Stimulated activated CD8-positive, alpha-beta memory T cell treated with anti-CD3 and anti-CD28 coated beads, Interleukin-15, amount 100 ng/mL, for 4 hours (primary cell): Measurements from ENCODE around the gene HOXC5.

Source experiments
- DNase-seq, 2 donors: peaks; one replicate each; pipeline ENCODE4 v3.0.0-alpha.2; 2020; ENCODE audit warnings: low read depth in 2 of 2

Gene HOXC5

DNA sequence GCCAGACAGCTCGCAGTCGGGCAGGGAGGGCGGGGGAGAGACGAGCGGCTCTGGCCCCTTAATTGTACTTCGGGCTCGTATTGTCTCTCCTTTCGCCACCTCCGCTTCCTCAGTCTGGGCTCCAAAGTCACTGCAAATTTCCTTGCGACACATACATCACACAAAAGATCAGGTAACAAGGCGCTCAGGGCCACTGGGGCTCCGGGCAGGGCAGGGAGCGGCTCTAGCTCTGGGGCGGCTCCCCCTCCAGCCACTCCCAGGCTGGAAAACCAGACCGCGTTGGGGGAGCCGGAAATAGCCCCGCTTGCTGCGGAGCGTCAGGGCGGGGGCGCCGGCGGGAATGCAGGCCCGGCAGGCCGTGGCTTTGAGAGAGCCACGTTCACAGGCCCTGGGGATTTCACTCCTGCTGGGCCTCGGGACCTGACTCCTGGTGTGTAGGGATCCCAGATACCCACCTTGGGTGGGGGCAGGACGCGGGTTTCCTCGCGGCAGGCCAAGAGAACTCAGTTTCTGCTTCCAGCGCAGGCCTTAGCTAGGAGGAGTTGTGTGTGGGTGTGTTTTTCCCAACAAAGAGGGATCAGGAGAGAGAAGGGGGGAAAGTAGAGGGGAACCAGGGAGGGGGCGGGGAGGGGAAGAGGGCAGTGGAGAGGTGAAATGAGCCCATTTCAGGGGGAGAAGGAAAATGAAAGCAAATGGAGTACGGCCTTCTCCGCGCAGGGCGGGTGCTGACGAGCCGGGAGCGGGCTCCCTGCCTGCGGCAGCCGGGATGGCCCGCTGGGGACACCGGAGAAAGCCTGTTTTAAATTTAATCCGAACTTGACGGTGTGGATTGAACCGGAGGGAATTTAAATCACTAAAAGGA is 37.2 kb upstream of the HOXC5 start:
- DNase-seq = no peak

DNA sequence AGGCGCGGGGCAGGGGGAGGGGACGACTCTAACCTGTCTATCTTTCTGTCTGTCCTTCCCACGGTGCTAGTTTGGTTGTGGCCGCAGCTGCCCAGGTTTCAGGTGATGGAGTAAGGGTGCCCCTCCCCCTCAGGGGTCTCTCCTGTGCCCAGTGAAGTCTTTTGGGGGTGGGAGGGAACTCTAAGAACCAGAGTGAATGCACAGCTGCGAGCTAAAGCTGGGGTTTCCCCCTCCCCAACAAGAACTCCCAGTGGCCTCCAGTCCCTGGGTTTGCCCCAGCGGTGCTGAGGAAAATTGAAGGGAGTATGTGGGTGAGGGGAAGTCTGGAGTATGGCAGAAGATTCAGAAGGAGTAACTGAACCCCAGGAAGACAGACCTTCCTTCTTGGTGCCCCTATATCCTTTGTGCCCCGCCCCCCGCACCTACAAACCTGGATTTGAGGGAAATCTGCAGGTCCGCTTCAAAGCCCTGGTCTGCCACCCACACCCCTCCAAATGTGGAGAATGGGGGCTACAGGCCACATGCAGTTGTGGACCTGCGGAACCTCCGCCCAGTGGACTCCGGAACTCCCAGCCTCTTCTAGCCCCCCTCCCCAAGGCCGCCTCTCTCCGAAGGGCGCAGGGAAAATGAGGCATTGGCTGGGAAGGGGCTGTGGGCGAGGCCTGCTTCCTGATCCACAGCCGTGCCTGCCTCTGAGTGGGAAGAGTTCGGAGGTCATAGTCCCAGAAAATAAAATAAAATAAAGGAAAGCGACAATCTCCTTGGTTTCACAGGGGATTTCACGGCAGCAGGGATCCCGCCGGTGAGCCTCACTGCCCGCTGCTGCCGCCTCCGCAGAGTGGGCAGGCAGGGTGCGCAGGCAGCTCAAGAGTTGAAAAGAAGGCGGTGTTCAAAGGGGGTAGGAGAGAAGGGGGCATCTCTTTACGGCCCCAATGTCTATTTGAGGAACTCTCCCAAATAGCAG is 36.3 kb upstream of the HOXC5 start:
- no peak for DNase-seq

DNA sequence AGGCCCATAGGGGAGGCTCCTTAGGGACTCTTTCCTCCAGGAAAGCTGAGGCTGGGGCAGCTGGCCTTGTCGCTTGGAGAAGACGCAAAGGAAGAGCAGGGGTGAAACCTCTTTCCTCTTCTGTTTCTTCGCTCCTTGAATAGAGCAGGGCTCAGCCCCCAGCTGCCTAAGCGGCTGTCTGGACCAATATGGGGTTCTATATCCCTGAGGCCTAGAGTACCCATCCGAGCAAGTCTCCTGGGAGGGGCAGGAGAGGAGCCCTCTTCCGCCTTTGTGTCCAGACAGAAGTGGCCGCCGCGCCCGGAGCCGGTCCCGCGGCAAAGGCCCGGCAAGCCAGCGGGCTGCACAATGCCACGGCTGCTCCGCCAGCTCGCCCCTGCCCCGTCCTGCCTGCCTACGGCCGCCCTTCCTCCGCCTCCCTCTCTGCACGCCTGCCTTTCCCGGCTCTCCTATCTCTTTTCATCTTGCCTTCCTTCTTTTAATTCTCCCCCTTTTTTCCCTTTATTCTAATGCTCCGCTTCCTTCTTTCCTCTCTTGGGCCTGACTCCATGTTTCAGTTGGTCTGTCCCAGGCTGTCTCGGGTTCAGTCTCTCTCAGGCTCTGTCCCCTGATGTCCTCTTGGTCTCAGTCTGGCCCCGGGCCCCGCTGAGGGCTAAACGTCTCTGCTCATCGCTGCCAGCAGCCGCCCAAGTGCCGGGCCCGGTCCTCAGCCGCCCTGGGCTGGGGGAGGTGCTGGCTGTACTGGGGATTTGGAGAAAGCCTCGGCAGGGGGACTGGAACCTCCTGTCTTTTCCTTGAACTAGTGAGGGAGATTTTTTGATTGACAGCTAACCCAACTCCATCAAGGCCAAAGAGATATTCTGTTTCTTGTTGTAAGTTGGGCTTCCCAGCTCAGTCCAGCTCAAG is 35.4 kb upstream of the HOXC5 start:
- no peak for DNase-seq

DNA sequence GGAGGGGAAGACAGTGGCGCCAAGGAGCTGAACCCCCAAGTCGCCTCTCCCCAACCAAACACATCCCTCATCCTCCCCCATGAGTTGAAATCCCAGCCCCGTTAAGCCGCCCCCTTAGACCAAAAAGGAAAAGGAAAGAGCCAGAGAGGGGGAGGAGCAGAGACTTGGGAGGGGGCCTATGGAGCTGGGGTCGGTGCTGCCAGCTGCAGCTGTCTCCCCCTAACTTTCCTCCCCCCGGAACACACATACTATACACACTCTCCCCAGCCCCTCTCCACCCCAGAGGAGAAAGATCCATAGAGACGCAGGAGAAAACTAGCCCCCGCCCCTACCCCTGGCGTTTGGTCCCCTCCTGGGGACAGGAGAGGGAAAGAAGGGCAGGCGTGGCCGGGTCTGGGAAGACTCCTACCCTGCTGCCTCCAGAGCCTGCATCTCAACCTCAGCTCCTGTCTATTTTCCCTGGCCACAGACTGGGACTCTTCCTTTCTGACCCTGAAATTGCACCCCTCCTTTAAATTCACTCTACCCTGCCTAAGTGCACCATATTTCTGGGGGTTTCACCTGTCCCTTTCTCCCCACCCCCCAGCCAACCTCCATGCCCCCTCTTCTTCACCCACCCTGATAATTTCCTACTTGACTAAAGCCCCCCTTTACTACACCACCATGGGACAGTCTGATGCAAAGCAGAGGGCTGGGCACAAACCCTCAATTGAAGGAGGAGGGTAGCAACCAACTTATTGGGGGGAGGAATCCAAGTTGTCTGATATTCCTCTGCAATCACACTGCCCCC is 34.5 kb upstream of the HOXC5 start:
- no peak for DNase-seq

DNA sequence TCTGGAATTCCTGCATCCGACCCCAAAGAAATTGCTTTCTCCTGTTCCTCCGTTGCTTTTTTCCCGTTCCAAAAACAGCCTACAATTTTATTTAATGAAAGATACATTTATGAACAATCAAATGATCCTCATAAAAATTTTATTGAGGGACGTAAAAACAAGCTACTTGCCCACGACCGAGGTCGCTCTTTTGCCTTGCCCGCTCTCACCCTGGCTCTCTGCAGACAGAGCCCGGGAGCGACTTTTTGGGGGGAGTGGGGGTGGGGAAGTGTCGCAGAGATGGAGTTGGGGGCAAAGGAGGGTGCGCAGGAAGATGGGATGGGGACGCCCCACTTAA is 34.0 kb upstream of the HOXC5 start:
- DNase-seq = no peak

DNA sequence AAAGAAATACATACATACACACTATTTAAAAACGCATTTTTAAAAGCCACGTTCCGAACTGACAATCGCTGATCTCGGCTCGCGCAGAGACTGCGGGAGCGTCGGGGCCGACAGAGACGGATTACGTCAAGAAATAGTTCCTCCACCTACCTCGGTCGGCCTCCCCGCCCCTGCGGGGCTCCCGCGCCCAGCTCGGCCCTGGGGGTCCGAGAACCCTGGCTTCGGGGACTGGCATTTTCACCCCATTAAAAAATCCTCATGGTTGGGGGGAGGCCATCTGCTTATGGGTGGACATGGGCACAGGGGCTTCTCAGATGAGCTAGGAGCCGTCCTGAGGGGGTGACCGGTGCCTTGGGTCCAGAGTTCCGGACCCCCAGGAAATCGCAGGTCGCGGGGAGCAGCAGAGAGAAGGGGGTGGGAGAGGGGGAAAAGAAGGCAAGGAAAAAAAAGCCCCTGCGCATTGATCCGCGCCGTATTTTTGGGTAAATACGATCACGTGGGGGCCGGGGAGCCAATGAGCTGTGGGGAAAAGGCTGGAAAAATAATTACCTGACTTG is 33.2 kb upstream of the HOXC5 start:
- DNase-seq = no peak

DNA sequence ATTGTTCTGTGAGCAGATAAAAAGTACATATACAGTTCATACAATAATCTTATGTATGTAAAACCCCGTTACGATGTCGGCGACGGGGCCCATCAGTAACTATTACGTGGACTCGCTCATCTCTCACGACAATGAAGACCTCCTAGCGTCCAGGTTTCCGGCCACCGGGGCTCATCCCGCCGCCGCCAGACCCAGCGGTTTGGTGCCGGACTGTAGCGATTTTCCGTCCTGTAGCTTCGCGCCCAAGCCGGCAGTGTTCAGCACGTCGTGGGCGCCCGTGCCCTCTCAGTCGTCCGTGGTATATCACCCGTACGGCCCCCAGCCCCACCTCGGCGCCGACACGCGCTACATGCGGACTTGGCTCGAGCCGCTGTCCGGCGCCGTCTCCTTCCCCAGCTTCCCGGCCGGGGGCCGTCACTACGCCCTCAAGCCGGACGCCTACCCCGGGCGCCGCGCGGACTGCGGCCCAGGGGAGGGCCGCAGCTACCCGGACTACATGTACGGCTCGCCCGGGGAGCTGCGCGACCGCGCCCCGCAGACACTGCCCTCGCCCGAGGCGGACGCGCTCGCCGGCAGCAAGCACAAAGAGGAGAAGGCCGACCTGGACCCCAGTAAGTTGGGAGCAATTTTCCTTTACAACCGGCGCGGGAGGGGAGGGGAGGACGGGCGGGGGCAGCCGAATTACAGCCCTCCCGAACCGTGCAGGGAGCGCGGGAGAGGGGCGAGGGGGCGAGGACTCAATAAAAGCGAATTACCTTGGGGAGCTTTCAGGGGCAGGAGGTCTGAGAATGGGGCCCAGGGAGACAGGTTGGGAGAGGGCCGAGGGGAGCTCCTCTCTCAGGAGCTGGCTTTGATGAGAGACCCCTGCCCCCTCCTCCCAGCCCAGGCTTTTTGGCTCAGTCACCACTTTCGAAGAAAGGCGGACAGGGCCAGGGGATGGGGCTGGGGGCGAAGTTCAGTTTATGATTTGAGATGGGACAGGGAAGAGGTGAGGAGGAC is 32.4 kb upstream of the HOXC5 start, which contains the start of gene HOXC9:
HOXC9 (plus strand) TSS at position 46 of the 999 bp plus-strand sequence; CDS start at position 74, 28 bp downstream.
- DNase-seq = no peak

DNA sequence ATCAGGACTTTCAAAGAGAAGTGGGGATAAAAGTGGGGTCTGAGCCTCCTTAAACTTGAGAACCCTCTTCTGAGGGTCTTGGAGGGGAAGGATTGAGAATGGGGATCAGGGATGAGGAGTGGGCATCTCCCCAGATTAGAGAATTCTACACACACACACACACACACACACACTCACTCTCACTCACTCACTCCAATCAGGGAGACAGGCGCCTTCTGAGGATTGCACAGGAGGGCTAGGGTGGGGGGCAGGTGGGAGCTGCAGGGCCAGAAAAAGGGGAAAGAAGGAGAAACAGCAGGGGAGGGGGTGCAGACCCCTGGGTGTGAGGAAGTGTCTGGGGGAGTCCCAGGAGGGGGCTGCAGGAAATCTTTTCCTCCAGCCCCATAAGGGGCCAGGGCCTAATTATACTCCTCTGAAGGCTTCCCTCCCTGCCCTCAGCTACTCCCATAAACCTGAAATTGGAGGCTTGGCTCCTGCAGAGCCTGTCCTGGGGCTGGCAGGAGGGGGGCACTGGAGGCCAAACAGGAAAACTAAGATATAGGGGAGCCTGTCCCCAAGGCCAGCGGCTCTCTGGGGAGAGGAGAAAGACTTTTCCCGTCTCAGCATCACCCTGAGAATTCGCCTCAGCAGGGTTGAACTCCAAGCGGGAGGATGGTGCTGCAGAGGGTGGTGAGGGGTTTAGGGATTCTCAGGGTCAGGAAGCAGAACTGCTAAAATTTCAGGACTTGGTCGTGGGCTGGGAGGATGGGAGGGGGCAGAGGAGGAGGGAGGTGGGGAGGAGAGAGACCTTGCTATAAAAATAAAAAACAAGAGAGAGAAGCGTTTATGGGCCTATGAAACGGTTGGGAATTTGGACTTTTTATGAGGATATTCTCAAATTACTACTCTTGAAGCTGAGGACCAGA is 31.3 kb upstream of the HOXC5 start:
- DNase-seq = no peak

DNA sequence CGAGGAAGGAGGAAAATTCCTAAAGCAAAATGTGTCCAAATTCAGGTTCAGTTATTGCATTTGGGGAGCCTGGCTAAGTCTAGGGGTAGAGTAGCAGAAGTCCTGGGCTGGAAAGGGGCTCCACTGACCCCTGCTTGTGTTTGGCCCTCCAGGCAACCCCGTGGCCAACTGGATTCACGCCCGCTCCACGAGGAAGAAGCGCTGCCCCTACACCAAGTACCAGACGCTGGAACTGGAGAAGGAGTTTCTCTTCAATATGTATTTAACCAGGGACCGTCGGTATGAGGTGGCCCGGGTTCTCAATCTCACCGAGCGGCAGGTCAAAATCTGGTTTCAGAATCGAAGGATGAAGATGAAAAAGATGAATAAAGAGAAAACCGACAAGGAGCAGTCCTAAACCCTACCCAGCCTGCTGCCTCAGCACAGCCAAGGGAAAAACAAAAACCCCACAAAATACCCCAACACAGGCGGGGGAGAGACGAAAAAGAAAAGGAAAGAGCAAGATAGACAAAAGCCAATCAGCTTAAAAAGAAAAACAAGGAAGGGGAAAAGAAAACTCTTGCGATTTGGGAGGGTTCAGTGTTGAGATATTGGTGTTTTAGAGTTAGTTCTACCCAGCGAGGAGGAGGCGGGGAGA is 30.5 kb upstream of the HOXC5 start:
- DNase-seq = no peak

DNA sequence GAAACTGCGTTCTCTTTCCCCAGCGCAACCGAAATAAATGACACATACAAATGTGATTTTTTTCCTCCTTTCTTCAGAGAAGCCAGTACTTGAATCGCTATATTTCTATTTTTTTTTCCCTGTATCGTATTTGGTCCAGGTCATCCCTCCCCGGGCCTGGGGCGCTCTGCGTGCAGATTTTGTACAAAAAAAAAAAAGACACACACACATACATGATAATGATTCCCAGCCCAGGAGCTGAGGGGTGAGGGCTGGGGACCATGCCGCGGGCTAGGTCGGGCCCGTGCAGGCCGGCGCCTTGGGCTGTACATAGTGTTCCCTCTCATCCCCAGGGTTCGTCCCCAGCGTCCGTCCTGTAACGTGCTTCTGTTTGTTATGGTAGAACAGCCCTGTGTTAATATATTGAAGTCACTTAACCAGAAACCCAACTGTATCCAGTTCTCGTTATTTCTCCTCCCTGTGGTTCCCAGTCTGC is 29.9 kb upstream of the HOXC5 start:
- no peak for DNase-seq

DNA sequence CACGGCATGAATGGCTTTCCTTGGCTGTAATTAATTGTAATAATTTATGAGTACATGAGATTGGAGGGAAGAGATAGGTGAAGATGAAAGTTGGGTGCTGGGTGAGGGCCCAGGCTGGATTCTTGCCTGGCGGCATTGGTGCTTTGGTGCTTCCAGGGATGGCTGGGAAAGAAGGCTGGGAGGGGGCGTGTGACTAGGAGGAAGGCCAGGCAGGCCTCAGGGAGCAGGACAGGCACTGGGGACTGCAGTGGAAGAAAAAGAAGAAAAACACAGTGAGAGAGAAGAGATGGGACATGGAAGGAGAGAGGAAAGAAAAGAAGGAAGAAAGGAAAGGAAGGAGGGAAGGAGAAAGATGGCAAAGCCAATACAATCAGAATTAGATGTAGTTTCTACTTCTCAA is 29.2 kb upstream of the HOXC5 start:
- DNase-seq = no peak

DNA sequence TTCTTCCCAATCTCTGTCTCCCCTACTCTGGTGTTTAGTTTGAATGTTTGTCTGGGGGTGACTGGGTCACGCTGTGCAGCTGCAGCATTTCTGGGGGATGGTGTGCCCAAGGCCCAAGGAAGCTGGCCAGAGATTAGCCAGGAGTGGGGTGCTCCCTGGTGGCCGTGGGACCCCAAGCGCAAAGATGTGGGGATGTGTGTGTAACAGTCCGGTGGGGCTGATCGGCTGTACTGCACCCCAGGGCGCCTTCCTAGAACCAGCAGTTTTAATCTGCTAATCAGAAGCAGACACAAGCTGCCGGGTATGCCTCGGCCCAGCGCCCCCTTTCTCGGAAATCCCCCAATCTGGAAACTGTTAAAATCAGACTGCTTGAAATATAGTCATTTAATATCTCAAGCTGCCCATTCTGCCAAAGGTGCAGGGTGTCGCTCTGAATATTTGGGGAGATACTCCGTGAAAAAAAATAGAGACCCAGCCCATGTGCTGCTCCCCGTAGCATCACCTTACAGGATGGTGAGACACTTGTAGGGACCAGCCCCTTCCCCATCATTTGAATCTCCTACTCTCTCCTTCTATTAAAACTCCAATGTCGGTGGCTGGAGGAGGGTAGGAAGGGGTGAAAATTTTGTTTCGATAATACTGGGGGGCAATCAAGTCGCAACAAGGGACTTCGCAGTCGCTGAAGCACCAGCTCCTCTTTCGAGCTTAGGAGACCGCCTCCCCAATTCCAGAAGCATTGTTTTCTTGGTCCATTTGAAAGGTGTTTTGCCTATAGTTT is 28.6 kb upstream of the HOXC5 start:
- no peak for DNase-seq

DNA sequence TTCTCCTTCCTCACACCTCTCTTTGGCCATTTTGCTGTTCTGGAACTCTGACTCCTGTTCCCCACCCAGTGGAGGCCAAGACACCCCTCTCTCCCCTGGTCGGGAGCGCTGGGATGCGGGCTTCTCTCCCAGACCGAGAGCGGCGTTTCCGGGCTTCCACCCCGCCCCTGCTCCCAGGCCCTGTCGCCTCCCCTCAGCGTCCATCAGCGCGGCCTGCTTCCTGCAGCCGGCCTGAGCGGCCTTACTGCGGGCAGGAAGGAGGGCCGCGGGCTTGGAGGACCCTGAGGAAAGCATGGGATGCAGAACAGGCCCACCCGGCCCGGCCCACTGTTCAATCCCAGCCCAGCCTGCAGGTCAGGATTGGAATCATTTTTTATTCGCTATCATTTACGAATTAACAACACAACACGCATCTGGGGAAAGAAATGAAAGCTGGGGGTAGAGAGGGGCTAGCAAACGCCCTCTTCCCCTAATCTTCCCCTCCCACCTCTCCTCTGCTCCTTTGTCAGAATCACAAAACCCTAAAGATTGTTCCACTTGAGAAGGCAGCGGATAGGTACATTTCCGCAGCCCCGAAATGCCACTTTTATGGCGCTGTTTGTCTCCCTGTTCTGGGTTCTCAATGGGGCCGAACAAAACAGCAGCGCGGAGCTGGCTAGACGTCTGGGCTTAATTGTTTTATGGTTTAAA is 27.9 kb upstream of the HOXC5 start:
- no peak for DNase-seq

DNA sequence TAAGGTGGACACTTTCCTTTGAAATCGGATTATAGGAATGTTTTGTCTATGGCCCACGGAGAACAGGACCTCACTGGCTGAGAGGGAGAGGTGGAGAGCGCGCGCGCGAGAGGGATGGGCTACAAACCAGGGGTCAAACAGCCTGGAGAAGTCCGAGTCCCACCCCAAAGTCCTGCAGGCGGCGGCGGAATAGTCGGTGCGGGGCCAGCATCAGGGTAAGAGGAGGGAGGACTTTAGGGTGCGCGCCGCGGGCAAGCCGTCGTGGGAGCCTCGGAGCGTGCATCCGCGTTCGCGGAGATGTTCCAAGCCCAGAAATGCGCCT is 27.4 kb upstream of the HOXC5 start:
- DNase-seq = no peak

DNA sequence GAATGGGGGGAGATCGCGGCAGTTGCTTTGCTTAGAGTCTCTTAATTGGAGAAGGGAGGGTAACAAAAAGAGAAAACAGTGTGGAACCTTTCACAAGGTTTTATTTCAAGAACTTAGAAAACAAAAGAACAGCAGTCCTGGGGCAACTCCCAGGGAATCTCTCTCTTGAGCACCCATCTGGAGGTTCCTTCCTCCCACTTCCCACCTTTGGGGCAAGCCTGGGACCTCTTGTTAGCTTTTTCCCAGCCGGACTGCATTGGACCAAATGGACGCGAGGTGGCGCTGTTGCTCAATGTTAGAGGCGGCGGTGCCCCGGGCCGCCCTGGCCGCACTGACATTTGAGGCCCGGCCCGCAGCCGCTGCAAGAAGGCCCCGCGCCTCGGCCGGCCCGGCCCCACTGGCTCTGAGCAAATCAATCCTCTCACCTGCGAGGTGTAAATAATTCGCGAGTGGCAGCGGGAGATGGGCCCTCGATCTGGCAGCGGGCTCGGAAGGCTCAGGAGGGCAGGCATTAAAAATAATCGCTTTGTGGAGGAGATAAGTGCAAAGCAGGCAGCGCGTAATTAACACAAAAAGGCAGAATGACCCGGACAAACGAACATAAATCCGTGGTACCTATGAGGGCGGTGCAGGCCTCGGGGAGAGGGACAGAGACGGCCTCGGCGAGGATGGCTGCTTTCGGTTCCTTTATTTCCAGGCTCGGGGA is 26.8 kb upstream of the HOXC5 start:
- peak; percentile 52 to 55 for DNase-seq
